Gastroesophageal sphincter (tissue), 4 donors: ENCODE results near the gene AFM. TPM values are rescaled to one million over a fixed set of nuclear protein-coding genes. Genes with fewer than 3 reads are reported as not detected.

Experiments used
- ATAC-seq: fragments of 150-250 bp; one replicate; pipeline ENCODE4 v1.9.1; 2016; ENCODE audit warnings: mild to moderate bottlenecking, moderate library complexity
- H3K27ac ChIP-seq, 4 donors: fragments of 200-600 bp; sonication (generic) in 3 of 4; 1 replicate in 3 of 4; 2 replicates in 1 of 4; pipeline ENCODE4 v1.5.1; 2016 to 2019
- H3K27me3 ChIP-seq: fragments of 200-600 bp; sonication (generic); one replicate; pipeline ENCODE4 v1.5.1; 2019
- H3K36me3 ChIP-seq, 2 donors: fragments of 200-600 bp; sonication (generic); one replicate each; pipeline ENCODE4 v1.5.1; 2019; ENCODE audit warnings: control low read depth in 1 of 2
- H3K4me1 ChIP-seq, 3 donors: fragments of 200-600 bp; sonication (generic); 1 replicate in 2 of 3; 2 replicates in 1 of 3; pipeline ENCODE4 v1.5.1; 2016 to 2019; ENCODE audit warnings: control low read depth in 2 of 3
- H3K4me3 ChIP-seq, 2 donors: fragments of 200-600 bp; sonication (generic); one replicate each; pipeline ENCODE4 v1.5.1; 2019; ENCODE audit warnings: mild to moderate bottlenecking in 1 of 2, moderate library complexity in 1 of 2
- H3K9me3 ChIP-seq, 3 donors: fragments of 200-600 bp; sonication (generic); one replicate each; pipeline ENCODE4 v1.5.1; 2017 to 2019; ENCODE audit warnings: control low read depth in 2 of 3
- CTCF ChIP-seq, 4 experiments: fragments of 200-600 bp in 2 of 4; fragments of 450-650 bp in 2 of 4; sonication (generic) in 1 of 4; IDR thresholded peaks; one replicate each; pipeline ENCODE4 v1.5.1; 2017 to 2019; ENCODE audit warnings: antibody characterized with exemption in 4 of 4, mild to moderate bottlenecking in 2 of 4, moderate library complexity in 2 of 4
- EP300 ChIP-seq: sonication (generic); formaldehyde crosslinking; IDR thresholded peaks from one replicate; pipeline ENCODE4 v1.6.1; 2017; ENCODE audit warnings: antibody characterized with exemption, mild to moderate bottlenecking
- POLR2A ChIP-seq, 2 donors: fragments of 450-650 bp; IDR thresholded peaks; one replicate each; pipeline ENCODE4 v1.6.1; 2017; ENCODE audit warnings: antibody characterized with exemption in 2 of 2, mild to moderate bottlenecking in 2 of 2, moderate library complexity in 1 of 2
- POLR2AphosphoS5 ChIP-seq: sonication (generic); formaldehyde crosslinking; IDR thresholded peaks from one replicate; pipeline ENCODE4 v1.6.1; 2017; ENCODE audit warnings: antibody characterized with exemption
- WGBS, 2 donors: methylation state at CpG; one replicate each; pipeline ENCODE4 v1.1.5; 2018; ENCODE audit warnings: low coverage in 1 of 2; 5-methylcytosine and 5-hydroxymethylcytosine counted together
- total RNA-seq, 4 donors: library from RNA; depleted of rRNA; stranded (reverse); fragments of >200 nt; gene quantifications; one replicate each; pipeline ENCODE4 v1.1.0, GENCODE V29; 2016

The AFM gene
- total RNA-seq, 4 donors from 2014 or later: not detected

- H3K27me3 ChIP-seq: no peaks in the 10 kb centered on the region
- H3K27ac ChIP-seq: no peak overlapping the region
- H3K36me3 ChIP-seq: no peaks in the 10 kb centered on the region
- TF ChIP-seq POLR2A (IDR thresholded peaks at IDR 0.05) (no peak), CTCF (IDR thresholded peaks at IDR 0.05) (no peak), EP300 (no peak), POLR2AphosphoS5 (no peak)
- WGBS, 2 donors: 45 to 49% methylated on average over 5 of the region's 5 CpGs
- H3K4me1 ChIP-seq: no peaks in the 10 kb centered on the region
- H3K4me3 ChIP-seq: no peak overlapping the region
- ATAC-seq: no peak
- no peaks in the 10 kb centered on the region for H3K9me3 ChIP-seq
These were observed 20.2 kb downstream of the AFM start for GRCh38 chr4:73501664-73502265.

GRCh38 chr4:73505567-73505966 is 24.0 kb downstream of the AFM start:
- Histone ChIP-seq H3K27ac (no peak overlapping the region), H3K9me3 (no peaks in the 10 kb centered on the region), H3K27me3 (no peaks in the 10 kb centered on the region), H3K4me3 (no peak overlapping the region), H3K36me3 (no peaks in the 10 kb centered on the region), H3K4me1 (no peaks in the 10 kb centered on the region)
- ATAC-seq: no peak
- TF ChIP-seq POLR2A (IDR thresholded peaks at IDR 0.05): no peak
- 83 to 95% methylated on average over 2 of the region's 2 CpGs for WGBS, 2 donors

- H3K27me3 ChIP-seq: no peaks in the 10 kb centered on the region
- no peaks in the 10 kb centered on the region for H3K9me3 ChIP-seq
- no peak overlapping the region for H3K27ac ChIP-seq
- H3K36me3 ChIP-seq: no peaks in the 10 kb centered on the region
- ATAC-seq: no peak
- no peak for TF ChIP-seq POLR2AphosphoS5
- no peak for TF ChIP-seq CTCF (IDR thresholded peaks at IDR 0.05)
- TF ChIP-seq EP300: no peak
- no peak for TF ChIP-seq POLR2A (IDR thresholded peaks at IDR 0.05)
- no peaks in the 10 kb centered on the region for H3K4me1 ChIP-seq
- H3K4me3 ChIP-seq: no peak overlapping the region
These were observed 26.0 kb downstream of the AFM start for GRCh38 chr4:73507541-73507940.

GRCh38 chr4:73508651-73509050 is 27.1 kb downstream of the AFM start:
- 79 to 94% methylated on average over 3 of the region's 3 CpGs for WGBS, 2 donors
- no peak overlapping the region for H3K4me3 ChIP-seq
- ATAC-seq: no peak
- no peak overlapping the region for H3K27ac ChIP-seq
- no peaks in the 10 kb centered on the region for H3K4me1 ChIP-seq
- no peaks in the 10 kb centered on the region for H3K9me3 ChIP-seq
- no peak for TF ChIP-seq POLR2A (IDR thresholded peaks at IDR 0.05)
- TF ChIP-seq CTCF (IDR thresholded peaks at IDR 0.05): no peak
- H3K36me3 ChIP-seq: no peaks in the 10 kb centered on the region
- no peaks in the 10 kb centered on the region for H3K27me3 ChIP-seq

GRCh38 chr4:73518340-73518739 is 36.8 kb downstream of the AFM start:
- no peak overlapping the region for H3K27ac ChIP-seq
- no peaks in the 10 kb centered on the region for H3K4me1 ChIP-seq
- ATAC-seq: no peak
- no peaks in the 10 kb centered on the region for H3K27me3 ChIP-seq
- no CpG with 5 or more reads among the region's 3 CpGs for WGBS, 2 donors
- TF ChIP-seq EP300 (no peak), CTCF (IDR thresholded peaks at IDR 0.05) (no peak), POLR2AphosphoS5 (no peak), POLR2A (IDR thresholded peaks at IDR 0.05) (no peak)
- H3K36me3 ChIP-seq: no peaks in the 10 kb centered on the region
- H3K4me3 ChIP-seq: no peak overlapping the region
- no peaks in the 10 kb centered on the region for H3K9me3 ChIP-seq
